Stromal cell of bone marrow (primary cell): ENCODE measurements around the gene NKAIN2.
"Not testable (repeated sequence)": the region's sequence is repeated elsewhere in the genome, so short reads cannot be mapped to it uniquely, and the experiment has no call there.

Source experiments
- DNase-seq: peaks from one replicate; pipeline ENCODE4 v3.0.0-alpha.2; 2012; ENCODE audit warnings: low read depth

Gene NKAIN2

GRCh38 chr6:124436803-124437202, 633.1 kb downstream of the NKAIN2 start:
- DNase-seq = no peak

GRCh38 chr6:124438546-124439065, 634.9 kb downstream of the NKAIN2 start:
- DNase-seq = no peak

GRCh38 chr6:124441450-124441849, 637.8 kb downstream of the NKAIN2 start:
- DNase-seq = no peak

- no peak for DNase-seq
These were observed 639.9 kb downstream of the NKAIN2 start for GRCh38 chr6:124443541-124443940.

- no peak for DNase-seq
These were observed 641.9 kb downstream of the NKAIN2 start for GRCh38 chr6:124445581-124445980.

GRCh38 chr6:124446961-124447360, 643.3 kb downstream of the NKAIN2 start:
- no peak for DNase-seq

GRCh38 chr6:124459268-124459667, 655.6 kb downstream of the NKAIN2 start:
- DNase-seq = no peak

- no peak for DNase-seq
These were observed 659.1 kb downstream of the NKAIN2 start for GRCh38 chr6:124462750-124463149.

GRCh38 chr6:124463271-124463670, 659.6 kb downstream of the NKAIN2 start:
- no peak for DNase-seq

GRCh38 chr6:124464600-124464999, 660.9 kb downstream of the NKAIN2 start:
- not testable (repeated sequence) for DNase-seq

- no peak for DNase-seq
These were observed 663.3 kb downstream of the NKAIN2 start for GRCh38 chr6:124466949-124467348.

- no peak for DNase-seq
These were observed 663.7 kb downstream of the NKAIN2 start for GRCh38 chr6:124467366-124467765.

GRCh38 chr6:124470803-124471202, 667.1 kb downstream of the NKAIN2 start:
- DNase-seq = no peak

GRCh38 chr6:124475176-124475575, 671.5 kb downstream of the NKAIN2 start:
- DNase-seq = no peak

GRCh38 chr6:124478906-124479305, 675.2 kb downstream of the NKAIN2 start:
- DNase-seq = no peak

GRCh38 chr6:124479991-124480430, 676.3 kb downstream of the NKAIN2 start:
- DNase-seq = no peak

GRCh38 chr6:124482071-124482491, 678.4 kb downstream of the NKAIN2 start:
- no peak for DNase-seq

GRCh38 chr6:124487623-124488431, 684.2 kb downstream of the NKAIN2 start:
- peak; percentile 31 for DNase-seq

GRCh38 chr6:124490122-124490521, 686.5 kb downstream of the NKAIN2 start:
- no peak for DNase-seq

GRCh38 chr6:124493259-124493658, 689.6 kb downstream of the NKAIN2 start:
- no peak for DNase-seq

- DNase-seq = no peak
These were observed 691.4 kb downstream of the NKAIN2 start for GRCh38 chr6:124494956-124495664.

- DNase-seq = no peak
These were observed 692.1 kb downstream of the NKAIN2 start for GRCh38 chr6:124495665-124496190.

GRCh38 chr6:124496334-124496733, 692.7 kb downstream of the NKAIN2 start:
- no peak for DNase-seq
